ENCODE results near the gene PRDM16. TPM values are rescaled to one million over a fixed set of nuclear protein-coding genes. Genes with fewer than 3 reads are reported as not detected.
A peak's percentile ranks its signal among the peaks of the same experiment; 100 is the strongest.

The PRDM16 gene
- total and polyA plus RNA-seq, 2 of the 13 experiments (the other 11 are each of a cell fraction or from before 2014, with no cell fraction given), result 0.15 to 0.81 TPM

DNA sequence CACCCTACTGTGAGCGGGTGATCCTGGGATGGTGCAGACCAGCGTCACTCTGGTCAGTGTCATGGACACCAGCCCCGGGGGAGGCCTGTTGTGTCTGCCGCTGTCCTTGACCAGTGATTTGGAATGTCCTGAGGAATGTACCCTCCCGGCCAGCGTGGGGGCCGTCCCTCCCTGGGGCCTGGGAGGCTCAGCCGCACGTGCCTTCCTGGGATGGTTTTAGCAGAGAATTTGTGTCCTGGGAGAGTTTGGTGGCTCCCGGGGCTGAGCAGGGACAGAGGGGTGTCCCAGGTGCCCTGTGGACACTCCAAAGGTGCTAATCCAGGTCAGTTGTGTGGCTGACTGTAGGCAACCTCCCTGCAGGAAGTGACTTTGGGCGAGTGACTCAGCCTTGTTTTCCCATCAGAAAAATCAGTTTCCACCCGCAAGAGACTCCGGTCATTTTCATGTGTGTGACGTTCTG, 391.7 kb downstream of the PRDM16 start (continued):
- no peak for TF ChIP-seq ZNF879 (CRISPR knock-in tag; IDR thresholded peaks at IDR 0.05)
- 0 out of 2 replicates have a peak, but pooled peaks have one; percentile 36 for TF ChIP-seq ZMAT3 (CRISPR knock-in tag; conservative IDR thresholded peaks at IDR 0.05)
- no peak for TF ChIP-seq RFX3 (CRISPR knock-in tag; IDR thresholded peaks at IDR 0.05)
- TF ChIP-seq, protein P1, sequence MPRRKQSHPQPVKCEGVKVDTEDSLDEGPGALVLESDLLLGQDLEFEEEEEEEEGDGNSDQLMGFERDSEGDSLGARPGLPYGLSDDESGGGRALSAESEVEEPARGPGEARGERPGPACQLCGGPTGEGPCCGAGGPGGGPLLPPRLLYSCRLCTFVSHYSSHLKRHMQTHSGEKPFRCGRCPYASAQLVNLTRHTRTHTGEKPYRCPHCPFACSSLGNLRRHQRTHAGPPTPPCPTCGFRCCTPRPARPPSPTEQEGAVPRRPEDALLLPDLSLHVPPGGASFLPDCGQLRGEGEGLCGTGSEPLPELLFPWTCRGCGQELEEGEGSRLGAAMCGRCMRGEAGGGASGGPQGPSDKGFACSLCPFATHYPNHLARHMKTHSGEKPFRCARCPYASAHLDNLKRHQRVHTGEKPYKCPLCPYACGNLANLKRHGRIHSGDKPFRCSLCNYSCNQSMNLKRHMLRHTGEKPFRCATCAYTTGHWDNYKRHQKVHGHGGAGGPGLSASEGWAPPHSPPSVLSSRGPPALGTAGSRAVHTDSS (CRISPR knock-in tag; conservative IDR thresholded peaks at IDR 0.05), result no peak
- TF ChIP-seq ZNF296 (CRISPR knock-in tag; conservative IDR thresholded peaks at IDR 0.05), result no peak
- TF ChIP-seq KLF9 (CRISPR knock-in tag; IDR thresholded peaks at IDR 0.05; ENCODE audit: low read depth), result no peak
- TF ChIP-seq HNF4G (IDR thresholded peaks at IDR 0.05; ENCODE audit: borderline replicate concordance, low read depth, low read length), result no peak
- TF ChIP-seq HNF4G (CRISPR knock-in tag; IDR thresholded peaks at IDR 0.05; ENCODE audit: borderline replicate concordance, low read depth), result no peak; the same call in 1 of the 2 replicates
- no peak for TF ChIP-seq CREB1 (IDR thresholded peaks at IDR 0.05)
- TF ChIP-seq CREB1 (CRISPR knock-in tag; IDR thresholded peaks at IDR 0.05), result no peak
- no peak for TF ChIP-seq TFE3 (CRISPR knock-in tag; IDR thresholded peaks at IDR 0.05)
- no peak for TF ChIP-seq ZNF260 (CRISPR knock-in tag; IDR thresholded peaks at IDR 0.05; ENCODE audit: borderline replicate concordance, low read depth)
- TF ChIP-seq ETV6 (CRISPR knock-in tag; conservative IDR thresholded peaks at IDR 0.05), result peak; percentile 39; the same call in 1 of the 2 replicates
- no peak for TF ChIP-seq ZNF546 (CRISPR knock-in tag; conservative IDR thresholded peaks at IDR 0.05)
- TF ChIP-seq HNF1B (CRISPR knock-in tag; IDR thresholded peaks at IDR 0.05), result no peak
- TF ChIP-seq HMGA1 (CRISPR knock-in tag; conservative IDR thresholded peaks at IDR 0.05), result no peak
- TF ChIP-seq PAWR (CRISPR knock-in tag; IDR thresholded peaks at IDR 0.05; ENCODE audit: borderline replicate concordance), result no peak
- no peak for TF ChIP-seq NCOA5 (CRISPR knock-in tag; IDR thresholded peaks at IDR 0.05)
- TF ChIP-seq HNF1A (IDR thresholded peaks at IDR 0.05; ENCODE audit: low read depth), result no peak
- TF ChIP-seq HNF1A (CRISPR knock-in tag; IDR thresholded peaks at IDR 0.05; ENCODE audit: borderline replicate concordance), result no peak
- TF ChIP-seq KLF11 (CRISPR knock-in tag; IDR thresholded peaks at IDR 0.05), result no peak
- TF ChIP-seq NFE2L1 (CRISPR knock-in tag; IDR thresholded peaks at IDR 0.05; ENCODE audit: borderline replicate concordance), result no peak
- TF ChIP-seq NR2C2 (CRISPR knock-in tag; IDR thresholded peaks at IDR 0.05; ENCODE audit: borderline replicate concordance), result no peak
- no peak for TF ChIP-seq CBFB (CRISPR knock-in tag; IDR thresholded peaks at IDR 0.05)
